NCI-H774 (cell line): ENCODE data around the gene FBXL22.
A peak's percentile ranks its signal among the peaks of the same experiment; 100 is the strongest.

ENCODE experiments used
- DNase-seq: peaks from one replicate; lab custom pipeline; 2025; lab: John Stamatoyannopoulos, UW

FBXL22 gene

GRCh38 chr15:63597038-63597790 lies at the start of gene FBXL22:
FBXL22 (plus strand) TSS chr15:63597387; CDS start chr15:63597393, 6 bp downstream.
- DNase-seq: peak; percentile 40

- no peak for DNase-seq
Measured at GRCh38 chr15:63551400-63551799, 45.8 kb upstream of the FBXL22 start.

GRCh38 chr15:63553388-63553791 lies 43.8 kb upstream of the FBXL22 start:
- no peak for DNase-seq

GRCh38 chr15:63554337-63554927 lies 42.8 kb upstream of the FBXL22 start:
- no peak for DNase-seq

- no peak for DNase-seq
Measured at GRCh38 chr15:63555507-63555906, 41.7 kb upstream of the FBXL22 start.

GRCh38 chr15:63556246-63556645 lies 40.9 kb upstream of the FBXL22 start:
- DNase-seq: no peak

- DNase-seq: no peak
Measured at GRCh38 chr15:63556736-63557135, 40.5 kb upstream of the FBXL22 start.

- DNase-seq: no peak
Measured at GRCh38 chr15:63559753-63560152, 37.4 kb upstream of the FBXL22 start.

- no peak for DNase-seq
Measured at GRCh38 chr15:63560741-63561448, 36.3 kb upstream of the FBXL22 start.

GRCh38 chr15:63564093-63564492 lies 33.1 kb upstream of the FBXL22 start:
- no peak for DNase-seq

GRCh38 chr15:63565536-63566186 lies 31.5 kb upstream of the FBXL22 start:
- DNase-seq: no peak

GRCh38 chr15:63572749-63573464 lies 24.3 kb upstream of the FBXL22 start:
- no peak for DNase-seq

- no peak for DNase-seq
Measured at GRCh38 chr15:63573533-63573932, 23.7 kb upstream of the FBXL22 start.

GRCh38 chr15:63575312-63575711 lies 21.9 kb upstream of the FBXL22 start:
- no peak for DNase-seq

GRCh38 chr15:63576441-63576840 lies 20.7 kb upstream of the FBXL22 start:
- no peak for DNase-seq

- DNase-seq: no peak
Measured at GRCh38 chr15:63582179-63582578, 15.0 kb upstream of the FBXL22 start.

GRCh38 chr15:63582718-63583426 lies 14.3 kb upstream of the FBXL22 start:
- no peak for DNase-seq

- DNase-seq: no peak
Measured at GRCh38 chr15:63586790-63587189, 10.4 kb upstream of the FBXL22 start.

GRCh38 chr15:63587527-63587926 lies 9.7 kb upstream of the FBXL22 start:
- peak; percentile 17 for DNase-seq

- no peak for DNase-seq
Measured at GRCh38 chr15:63588826-63589225, 8.4 kb upstream of the FBXL22 start.
